Natural killer cell (primary cell): ENCODE results near the gene CDK4. TPM values are rescaled to one million over a fixed set of nuclear protein-coding genes. Genes with fewer than 3 reads are reported as not detected.

Experiments used
- ATAC-seq, 3 donors: fragments of 150-1000 bp in 2 of 3; fragments of 200-7000 bp in 1 of 3; cut with Tn5 transposase; 1 replicate in 1 of 3; 2 replicates in 2 of 3; pipeline ENCODE4 v1.10.0; 2021; ENCODE audit warnings: mild to moderate bottlenecking in 2 of 3, moderate library complexity in 2 of 3
- DNase-seq, 2 donors: peaks; one replicate each; pipeline versions ENCODE4 v3.0.0 to v3.0.0-alpha.2; 2013 to 2021; ENCODE audit warnings: mixed read lengths in 1 of 2
- H3K27ac ChIP-seq: one replicate; pipeline ENCODE4 v1.5.1; 2013; ENCODE audit warnings: mild to moderate bottlenecking, low read length
- H3K27me3 ChIP-seq: one replicate; pipeline ENCODE4 v1.6.1; 2013; ENCODE audit warnings: low read length; ENCODE audit not compliant: control insufficient read depth, insufficient read depth
- H3K36me3 ChIP-seq: one replicate; pipeline ENCODE4 v1.6.1; 2013; ENCODE audit warnings: low read length; ENCODE audit not compliant: control insufficient read depth, insufficient read depth
- H3K4me1 ChIP-seq: one replicate; pipeline ENCODE4 v1.6.1; 2013; ENCODE audit warnings: low read length; ENCODE audit not compliant: control insufficient read depth, insufficient read depth
- H3K4me3 ChIP-seq: one replicate; pipeline ENCODE4 v1.5.1; 2013; ENCODE audit warnings: low read length
- H3K9me3 ChIP-seq: one replicate; pipeline ENCODE4 v1.6.1; 2013; ENCODE audit warnings: low read length; ENCODE audit not compliant: control insufficient read depth, insufficient read depth
- H3K27ac Mint-ChIP-seq, 2 donors: one replicate each; pipeline ENCODE4 v1.8.0; 2022; ENCODE audit warnings: mild to moderate bottlenecking in 2 of 2, mixed read lengths in 2 of 2, moderate library complexity in 1 of 2
- H3K27me3 Mint-ChIP-seq, 2 donors: one replicate each; pipeline ENCODE4 v1.8.0; 2022; ENCODE audit warnings: low read depth in 2 of 2, mixed read lengths in 2 of 2
- H3K36me3 Mint-ChIP-seq: one replicate; pipeline ENCODE4 v1.8.0; 2022; ENCODE audit warnings: mixed read lengths
- H3K4me1 Mint-ChIP-seq, 2 donors: one replicate each; pipeline ENCODE4 v1.8.0; 2022; ENCODE audit warnings: mixed read lengths in 2 of 2
- H3K4me3 Mint-ChIP-seq: one replicate; pipeline ENCODE4 v1.8.0; 2022; ENCODE audit warnings: mild to moderate bottlenecking, moderate library complexity, mixed read lengths
- H3K9me3 Mint-ChIP-seq, 2 donors: one replicate each; pipeline ENCODE4 v1.8.0; 2022; ENCODE audit warnings: mixed read lengths in 2 of 2
- CTCF ChIP-seq: fragments of 200-600 bp; IDR thresholded peaks from one replicate; pipeline ENCODE4 v1.8.0; 2022; ENCODE audit warnings: antibody characterized with exemption
- WGBS: methylation state at CpG from one replicate; pipeline ENCODE4 v1.1.7; 2013; ENCODE audit warnings: missing lambda C conversion rate; ENCODE audit not compliant: insufficient coverage; 5-methylcytosine and 5-hydroxymethylcytosine counted together
- intact Hi-C: fragments of 100-400 bp; cut with micrococcal nuclease; formaldehyde crosslinking; loops from one replicate; pipeline ENCODE4 v1.14.2; 2022
- total RNA-seq, 4 donors: library from RNA; stranded (reverse); fragments of 120-200 nt in 1 of 4; gene quantifications; one replicate each; pipeline versions ENCODE4 v1.2.3 to v1.2.4, GENCODE V29; 2013 to 2022

CDK4 gene
- total RNA-seq, 3 donors from 2014 or later (not counting 1 experiment from before 2014, with no cell fraction given) = 30.7 to 39.5 (median 37.7) TPM

- ATAC-seq = no peak
- H3K27ac ChIP-seq = peak within 1 kb of the TSS; percentile 89
These were observed 13.4 kb downstream of the CDK4 start, which contains the start of gene AGAP2 for GRCh38 chr12:57738661-57739237. Gene AGAP2 (minus strand): TSS chr12:57738742. CDS start chr12:57738246, 496 bp downstream.

GRCh38 chr12:57737467-57738460 is 14.3 kb downstream of the CDK4 start:
- intact Hi-C loops = no loop called here
- WGBS = 95% methylated on average over 95 of the region's 110 CpGs
- H3K27me3 Mint-ChIP-seq = no peaks in the 10 kb centered on the region
- H3K27me3 ChIP-seq = no peaks in the 10 kb centered on the region
- H3K4me1 ChIP-seq = peaks cover 37% of the 10 kb centered on the region
- H3K27ac Mint-ChIP-seq = no peak overlapping the region
- no peaks in the 10 kb centered on the region for H3K9me3 Mint-ChIP-seq
- H3K36me3 Mint-ChIP-seq = peaks cover 7% of the 10 kb centered on the region
- no peak overlapping the region for H3K4me3 Mint-ChIP-seq
- peaks cover 50% of the 10 kb centered on the region for H3K36me3 ChIP-seq
- no peak for DNase-seq
- H3K9me3 ChIP-seq = no peaks in the 10 kb centered on the region
- ATAC-seq = no peak
- no peak overlapping the region for H3K4me3 ChIP-seq
- no peak overlapping the region for H3K27ac ChIP-seq
- peaks cover 48 to 54% of the 10 kb centered on the region in 2 donors for H3K4me1 Mint-ChIP-seq
- TF ChIP-seq CTCF = no peak

More at GRCh38 chr12:57738661-57739237, 13.4 kb downstream of the CDK4 start, which contains the start of gene AGAP2:
- 81% methylated on average over 32 of the region's 36 CpGs for WGBS
- H3K27me3 Mint-ChIP-seq = no peaks in the 10 kb centered on the region
- no peak for DNase-seq
- peaks cover 40% of the 10 kb centered on the region for H3K36me3 ChIP-seq
- H3K27me3 ChIP-seq = no peaks in the 10 kb centered on the region
- no peak within 1 kb of the TSS for H3K4me3 ChIP-seq
- intact Hi-C loops = no loop called here
- H3K9me3 ChIP-seq = no peaks in the 10 kb centered on the region
- no peak for TF ChIP-seq CTCF
- peak within 1 kb of the TSS; percentile 79 for H3K4me3 Mint-ChIP-seq
- H3K27ac Mint-ChIP-seq = peak within 1 kb of the TSS; percentile 85 to 93
- peaks cover 48 to 54% of the 10 kb centered on the region in 2 donors for H3K4me1 Mint-ChIP-seq
- H3K36me3 Mint-ChIP-seq = peaks cover 7% of the 10 kb centered on the region
- H3K4me1 ChIP-seq = peaks cover 37% of the 10 kb centered on the region
- H3K9me3 Mint-ChIP-seq = no peaks in the 10 kb centered on the region

DNA sequence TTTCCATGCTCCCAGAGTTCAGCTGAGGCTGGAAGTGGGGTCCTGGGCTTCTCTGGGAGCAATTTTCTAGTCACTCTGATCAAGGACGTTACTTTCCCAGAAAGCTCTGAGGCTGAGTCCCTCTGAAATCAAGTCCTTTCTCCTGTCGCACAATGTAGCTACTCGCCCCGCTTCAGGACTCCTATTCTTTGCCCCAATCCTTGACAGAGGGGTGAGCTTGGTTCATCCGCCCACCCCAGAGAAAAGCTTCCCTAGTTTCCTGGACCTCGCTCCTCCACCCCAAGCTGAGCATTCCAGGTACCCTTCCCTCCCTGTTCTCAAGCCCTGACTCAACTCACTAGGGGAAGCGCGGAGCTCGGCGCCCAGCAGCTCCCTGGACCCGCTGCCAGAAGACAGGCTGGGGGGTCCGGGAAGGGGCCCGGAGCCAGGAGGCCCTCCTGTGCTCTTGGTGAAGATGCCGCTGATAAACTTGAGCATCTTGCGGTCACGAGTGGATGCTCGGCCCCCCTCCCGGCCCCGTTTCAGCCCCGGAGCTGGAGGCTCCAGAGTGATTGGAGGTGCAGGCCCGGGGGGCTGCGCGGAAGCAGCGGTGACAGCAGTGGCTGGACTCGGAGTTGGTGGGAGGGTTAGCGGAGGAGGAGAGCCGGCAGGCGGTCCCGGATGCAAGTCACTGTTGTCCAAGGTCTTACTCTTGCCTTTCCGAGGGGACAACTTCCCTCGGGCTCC is 15.2 kb downstream of the CDK4 start:
- no peak for TF ChIP-seq CTCF
- H3K36me3 Mint-ChIP-seq = peaks cover 7% of the 10 kb centered on the region
- H3K27ac Mint-ChIP-seq = peak overlapping the region in 1 of 2 donors; percentile 74
- Histone ChIP-seq H3K4me1 (peaks cover 30% of the 10 kb centered on the region), H3K4me3 (no peak overlapping the region), H3K9me3 (no peaks in the 10 kb centered on the region), H3K27ac (no peak overlapping the region), H3K36me3 (peaks cover 58% of the 10 kb centered on the region), H3K27me3 (no peaks in the 10 kb centered on the region)
- no peaks in the 10 kb centered on the region for H3K27me3 Mint-ChIP-seq
- DNase-seq (no peak), ATAC-seq (no peak)
- WGBS = 96% methylated on average over 31 of the region's 31 CpGs
- H3K4me3 Mint-ChIP-seq = no peak overlapping the region
- intact Hi-C loops = no loop called here
- no peaks in the 10 kb centered on the region for H3K9me3 Mint-ChIP-seq
- peaks cover 42 to 48% of the 10 kb centered on the region in 2 donors for H3K4me1 Mint-ChIP-seq
